Sigmoid colon (tissue), 4 donors: ENCODE results near the gene TANK.

Experiments
- CTCF ChIP-seq, 4 experiments: fragments of 450-650 bp in 3 of 4; fragments of 200-600 bp in 1 of 4; IDR thresholded peaks; one replicate each; pipeline ENCODE4 v1.5.1; 2016 to 2019; ENCODE audit warnings: antibody characterized with exemption in 4 of 4, mild to moderate bottlenecking in 3 of 4, moderate library complexity in 2 of 4
- EP300 ChIP-seq, 4 donors: sonication (generic); formaldehyde crosslinking; IDR thresholded peaks; one replicate each; pipeline ENCODE4 v1.6.1; 2017; ENCODE audit warnings: antibody characterized with exemption in 4 of 4
- POLR2A ChIP-seq, 2 donors: fragments of 450-650 bp; IDR thresholded peaks; one replicate each; pipeline ENCODE4 v1.6.1; 2016; ENCODE audit warnings: antibody characterized with exemption in 2 of 2, mild to moderate bottlenecking in 2 of 2, moderate library complexity in 2 of 2

- TF ChIP-seq CTCF (IDR thresholded peaks at IDR 0.05) (no peak), EP300 (IDR thresholded peaks at IDR 0.05) (no peak), POLR2A (IDR thresholded peaks at IDR 0.05) (no peak)
These were observed 42.7 kb upstream of the TANK start for GRCh38 chr2:161117506-161117905.
